ENCODE measurements around the gene CCDC13.

The CCDC13 gene

GRCh38 chr3:42742259-42742658, 30.8 kb downstream of the CCDC13 start:
- H3K4me1 ChIP-seq (ENCODE audit: control insufficient read depth, insufficient read depth, low read length), result peaks cover 14% of the 10 kb centered on the region

DNA sequence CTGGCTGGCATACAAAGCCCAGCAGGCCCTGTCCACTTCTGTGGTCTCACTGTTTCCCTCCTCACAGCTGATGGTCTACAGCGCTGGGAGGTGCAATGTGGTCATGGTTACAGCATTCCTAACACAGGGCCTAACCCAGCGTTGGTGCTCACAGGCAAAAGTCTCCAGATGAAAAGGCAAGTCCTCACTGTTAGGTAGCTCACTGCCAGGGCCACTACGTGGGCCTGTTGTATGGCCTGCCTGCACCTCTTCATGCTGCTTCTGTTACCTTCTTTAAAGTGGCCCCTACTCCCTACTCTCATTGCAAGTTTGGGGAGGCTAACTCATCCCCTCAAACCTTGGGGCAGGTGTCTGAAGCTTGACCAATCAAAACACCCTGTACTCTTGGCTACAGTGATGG, 31.3 kb downstream of the CCDC13 start:
- Histone ChIP-seq H3K4me3 (ENCODE audit: low read depth, low read length) (no peak overlapping the region), H3K27ac (ENCODE audit: low read depth, low read length) (no peak overlapping the region), H3K4me1 (ENCODE audit: control insufficient read depth, insufficient read depth, low read length) (peaks cover 13% of the 10 kb centered on the region), H3K9me3 (ENCODE audit: control insufficient read depth, insufficient read depth, low read depth, low read length) (no peaks in the 10 kb centered on the region), H3K27me3 (ENCODE audit: control insufficient read depth, insufficient read depth, low read length) (no peaks in the 10 kb centered on the region), H3K9ac (ENCODE audit: low read length) (no peak overlapping the region), H3K36me3 (ENCODE audit: control insufficient read depth, insufficient read depth, low read length) (no peaks in the 10 kb centered on the region)

More at GRCh38 chr3:42742259-42742658, 30.8 kb downstream of the CCDC13 start:
- H3K36me3 ChIP-seq (ENCODE audit: control insufficient read depth, insufficient read depth, low read length), result no peaks in the 10 kb centered on the region
- H3K27ac ChIP-seq (ENCODE audit: low read depth, low read length), result no peak overlapping the region
- H3K9me3 ChIP-seq (ENCODE audit: control insufficient read depth, insufficient read depth, low read depth, low read length), result no peaks in the 10 kb centered on the region
- no peaks in the 10 kb centered on the region for H3K27me3 ChIP-seq (ENCODE audit: control insufficient read depth, insufficient read depth, low read length)
- no peak overlapping the region for H3K4me3 ChIP-seq (ENCODE audit: low read depth, low read length)
- no peak overlapping the region for H3K9ac ChIP-seq (ENCODE audit: low read length)

- Histone ChIP-seq H3K27ac (ENCODE audit: low read depth, low read length) (no peak overlapping the region), H3K27me3 (ENCODE audit: control insufficient read depth, insufficient read depth, low read length) (no peaks in the 10 kb centered on the region), H3K9ac (ENCODE audit: low read length) (no peak overlapping the region), H3K9me3 (ENCODE audit: control insufficient read depth, insufficient read depth, low read depth, low read length) (no peaks in the 10 kb centered on the region), H3K36me3 (ENCODE audit: control insufficient read depth, insufficient read depth, low read length) (no peaks in the 10 kb centered on the region), H3K4me3 (ENCODE audit: low read depth, low read length) (no peak overlapping the region), H3K4me1 (ENCODE audit: control insufficient read depth, insufficient read depth, low read length) (peaks cover 21% of the 10 kb centered on the region)
Measured at GRCh38 chr3:42739401-42740158, 33.5 kb downstream of the CCDC13 start.

GRCh38 chr3:42736531-42736930, 36.5 kb downstream of the CCDC13 start:
- Histone ChIP-seq H3K36me3 (ENCODE audit: control insufficient read depth, insufficient read depth, low read length) (no peaks in the 10 kb centered on the region), H3K27me3 (ENCODE audit: control insufficient read depth, insufficient read depth, low read length) (no peaks in the 10 kb centered on the region; the same call in 1 of the 2 replicates), H3K4me3 (ENCODE audit: low read depth, low read length) (no peak overlapping the region), H3K9me3 (ENCODE audit: control insufficient read depth, insufficient read depth, low read depth, low read length) (no peaks in the 10 kb centered on the region), H3K27ac (ENCODE audit: low read depth, low read length) (no peak overlapping the region), H3K4me1 (ENCODE audit: control insufficient read depth, insufficient read depth, low read length) (peaks cover 42% of the 10 kb centered on the region), H3K9ac (ENCODE audit: low read length) (no peak overlapping the region)

- H3K27me3 ChIP-seq (ENCODE audit: control insufficient read depth, insufficient read depth, low read length), result no peaks in the 10 kb centered on the region; the same call in 1 of the 2 replicates
- peaks cover 42% of the 10 kb centered on the region for H3K4me1 ChIP-seq (ENCODE audit: control insufficient read depth, insufficient read depth, low read length)
- H3K27ac ChIP-seq (ENCODE audit: low read depth, low read length), result no peak overlapping the region
- no peak overlapping the region for H3K9ac ChIP-seq (ENCODE audit: low read length)
- no peak overlapping the region for H3K4me3 ChIP-seq (ENCODE audit: low read depth, low read length)
- H3K36me3 ChIP-seq (ENCODE audit: control insufficient read depth, insufficient read depth, low read length), result no peaks in the 10 kb centered on the region
- no peaks in the 10 kb centered on the region for H3K9me3 ChIP-seq (ENCODE audit: control insufficient read depth, insufficient read depth, low read depth, low read length)
Measured at GRCh38 chr3:42736081-42736480, 37.0 kb downstream of the CCDC13 start.

DNA sequence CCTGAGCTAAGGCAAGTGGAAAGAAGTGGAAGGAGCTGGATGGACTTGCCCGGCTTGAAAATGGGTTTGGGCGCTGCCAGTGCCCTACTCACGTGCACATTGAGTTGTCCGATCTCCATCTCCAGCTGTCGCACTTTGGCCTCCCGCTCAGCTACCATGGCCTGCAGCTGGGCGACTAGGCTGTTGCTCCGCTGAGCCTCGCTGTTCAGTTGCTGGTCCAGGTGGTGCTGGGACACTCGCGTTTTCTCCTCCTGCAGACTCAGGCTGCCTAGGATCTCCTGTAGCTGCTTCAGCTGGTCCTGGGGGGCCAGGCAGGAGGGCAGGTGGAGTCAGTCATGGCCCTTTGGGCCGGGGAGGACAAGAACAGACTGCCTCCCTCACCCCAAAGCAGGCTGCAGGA, 37.4 kb downstream of the CCDC13 start:
- Histone ChIP-seq H3K4me3 (ENCODE audit: low read depth, low read length) (no peak overlapping the region), H3K27ac (ENCODE audit: low read depth, low read length) (no peak overlapping the region), H3K9me3 (ENCODE audit: control insufficient read depth, insufficient read depth, low read depth, low read length) (no peaks in the 10 kb centered on the region), H3K4me1 (ENCODE audit: control insufficient read depth, insufficient read depth, low read length) (peaks cover 42% of the 10 kb centered on the region), H3K9ac (ENCODE audit: low read length) (no peak overlapping the region), H3K36me3 (ENCODE audit: control insufficient read depth, insufficient read depth, low read length) (no peaks in the 10 kb centered on the region), H3K27me3 (ENCODE audit: control insufficient read depth, insufficient read depth, low read length) (no peaks in the 10 kb centered on the region; the same call in 1 of the 2 replicates)

- peaks cover 42% of the 10 kb centered on the region for H3K4me1 ChIP-seq (ENCODE audit: control insufficient read depth, insufficient read depth, low read length)
Measured at GRCh38 chr3:42735019-42735418, 38.0 kb downstream of the CCDC13 start.

DNA sequence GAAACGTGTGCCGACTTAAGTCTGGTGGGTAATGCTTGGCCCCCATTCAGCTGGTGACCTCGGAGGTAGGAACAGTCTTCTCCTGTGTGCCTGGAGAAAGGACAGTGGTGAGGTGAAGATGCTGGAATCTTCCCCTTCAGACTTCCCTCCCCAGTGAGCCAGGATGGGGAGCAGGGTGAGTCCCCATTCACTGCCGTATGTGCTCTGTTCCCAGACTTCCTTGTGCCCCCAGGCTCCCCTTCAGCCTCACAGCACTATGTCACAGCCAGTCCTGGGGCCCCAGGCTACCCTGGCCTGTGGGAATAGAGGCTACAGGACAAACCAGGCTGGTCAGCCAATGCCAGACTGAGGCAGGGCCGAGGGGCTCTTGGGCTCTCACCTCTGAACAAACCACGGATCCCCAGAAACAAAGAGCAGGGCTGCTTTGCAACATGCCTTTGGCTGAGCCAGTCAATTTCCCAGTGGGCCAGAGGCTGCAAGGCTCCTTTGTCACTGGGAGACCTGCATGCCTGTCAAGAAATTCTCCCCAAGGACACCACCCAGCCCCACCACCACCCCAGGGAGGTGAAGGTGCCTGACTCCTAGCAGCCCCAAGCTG, 38.7 kb downstream of the CCDC13 start:
- Histone ChIP-seq H3K27me3 (ENCODE audit: control insufficient read depth, insufficient read depth, low read length) (no peaks in the 10 kb centered on the region; the same call in 1 of the 2 replicates), H3K9ac (ENCODE audit: low read length) (peak overlapping the region; percentile 12), H3K36me3 (ENCODE audit: control insufficient read depth, insufficient read depth, low read length) (no peaks in the 10 kb centered on the region), H3K4me3 (ENCODE audit: low read depth, low read length) (no peak overlapping the region), H3K27ac (ENCODE audit: low read depth, low read length) (no peak overlapping the region), H3K9me3 (ENCODE audit: control insufficient read depth, insufficient read depth, low read depth, low read length) (no peaks in the 10 kb centered on the region), H3K4me1 (ENCODE audit: control insufficient read depth, insufficient read depth, low read length) (peaks cover 42% of the 10 kb centered on the region)

More at GRCh38 chr3:42735019-42735418, 38.0 kb downstream of the CCDC13 start:
- no peak overlapping the region for H3K4me3 ChIP-seq (ENCODE audit: low read depth, low read length)
- H3K9me3 ChIP-seq (ENCODE audit: control insufficient read depth, insufficient read depth, low read depth, low read length), result no peaks in the 10 kb centered on the region
- no peaks in the 10 kb centered on the region for H3K36me3 ChIP-seq (ENCODE audit: control insufficient read depth, insufficient read depth, low read length)
- no peaks in the 10 kb centered on the region; the same call in 1 of the 2 replicates for H3K27me3 ChIP-seq (ENCODE audit: control insufficient read depth, insufficient read depth, low read length)
- no peak overlapping the region for H3K9ac ChIP-seq (ENCODE audit: low read length)
- no peak overlapping the region for H3K27ac ChIP-seq (ENCODE audit: low read depth, low read length)

DNA sequence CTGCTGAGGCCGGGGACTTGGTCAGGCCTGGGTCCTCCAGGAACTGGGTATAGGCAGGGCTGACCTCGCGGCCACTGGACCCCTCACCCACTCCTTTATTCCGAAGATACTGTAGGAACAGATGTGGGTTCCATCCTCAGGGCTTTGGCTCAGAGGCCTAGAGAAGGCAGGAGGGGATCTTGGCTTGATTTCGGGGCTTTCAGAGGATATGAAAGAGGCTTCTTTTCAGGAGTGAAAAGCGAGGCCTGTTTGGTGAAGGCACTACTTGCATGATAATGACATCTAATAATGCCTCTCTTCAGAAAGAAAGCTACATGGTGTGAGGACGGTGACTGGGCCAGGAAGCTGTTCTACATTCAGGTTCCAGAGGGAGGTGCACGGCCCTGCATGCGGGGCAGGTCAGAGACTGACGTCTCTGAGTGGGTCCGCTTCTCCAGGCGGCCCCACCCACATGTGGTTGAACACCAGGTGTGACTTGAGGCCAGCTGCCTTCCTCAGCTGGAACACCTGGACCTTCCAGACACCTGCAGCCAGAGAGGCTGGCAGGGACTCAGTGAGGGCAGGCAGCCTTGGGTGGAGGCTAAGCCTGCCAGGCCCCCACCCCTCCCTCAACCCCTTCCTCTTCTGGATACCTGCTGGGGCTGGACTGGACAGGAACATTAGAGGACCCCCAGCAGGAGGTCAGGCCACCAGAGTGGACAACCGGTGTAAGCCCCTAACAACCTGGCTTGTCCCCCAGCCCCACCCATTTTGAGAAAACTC, 39.4 kb downstream of the CCDC13 start:
- no peak overlapping the region for H3K9ac ChIP-seq (ENCODE audit: low read length)
- H3K27ac ChIP-seq (ENCODE audit: low read depth, low read length), result no peak overlapping the region
- peaks cover 42% of the 10 kb centered on the region for H3K4me1 ChIP-seq (ENCODE audit: control insufficient read depth, insufficient read depth, low read length)
- H3K36me3 ChIP-seq (ENCODE audit: control insufficient read depth, insufficient read depth, low read length), result no peaks in the 10 kb centered on the region
- H3K27me3 ChIP-seq (ENCODE audit: control insufficient read depth, insufficient read depth, low read length), result no peaks in the 10 kb centered on the region; the same call in 1 of the 2 replicates
- H3K9me3 ChIP-seq (ENCODE audit: control insufficient read depth, insufficient read depth, low read depth, low read length), result peaks cover 3% of the 10 kb centered on the region; the same call in 1 of the 2 replicates
- no peak overlapping the region for H3K4me3 ChIP-seq (ENCODE audit: low read depth, low read length)

DNA sequence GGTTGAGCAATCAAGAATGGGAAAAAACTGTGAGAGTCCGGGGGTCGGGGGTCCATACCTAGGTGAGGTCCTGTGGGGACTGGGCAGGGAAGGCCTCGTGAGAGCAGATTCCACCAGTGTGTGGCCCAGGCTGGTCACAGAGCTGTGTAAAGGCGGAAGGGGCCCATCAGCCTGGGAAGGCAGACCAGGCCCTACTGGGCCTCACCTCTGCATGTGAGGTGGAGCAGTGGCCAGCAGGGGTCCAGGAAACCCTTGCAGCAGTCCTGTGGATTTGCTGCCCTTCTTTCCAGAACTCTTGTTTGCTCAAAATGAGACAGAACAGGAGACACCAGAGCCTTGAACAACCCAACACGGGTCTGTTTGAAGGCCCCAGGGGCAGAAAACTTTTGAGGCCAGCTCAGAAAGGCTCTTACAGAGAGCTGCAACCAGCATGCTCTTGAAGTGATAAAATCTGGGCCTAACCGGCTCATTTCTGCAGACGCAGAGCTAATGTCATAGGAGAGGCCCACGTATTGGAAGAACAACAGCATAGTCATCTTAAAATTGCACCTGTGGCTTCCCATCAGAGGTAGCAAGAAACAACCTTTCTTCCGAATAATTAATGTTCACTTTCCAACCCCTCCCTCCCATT, 40.1 kb downstream of the CCDC13 start:
- Histone ChIP-seq H3K27ac (ENCODE audit: low read depth, low read length) (no peak overlapping the region), H3K36me3 (ENCODE audit: control insufficient read depth, insufficient read depth, low read length) (no peaks in the 10 kb centered on the region), H3K4me1 (ENCODE audit: control insufficient read depth, insufficient read depth, low read length) (peaks cover 42% of the 10 kb centered on the region), H3K9me3 (ENCODE audit: control insufficient read depth, insufficient read depth, low read depth, low read length) (peaks cover 4% of the 10 kb centered on the region; the same call in 1 of the 2 replicates), H3K4me3 (ENCODE audit: low read depth, low read length) (no peak overlapping the region), H3K9ac (ENCODE audit: low read length) (no peak overlapping the region), H3K27me3 (ENCODE audit: control insufficient read depth, insufficient read depth, low read length) (no peaks in the 10 kb centered on the region; the same call in 1 of the 2 replicates)

All from HUES6 (cell line).